Right ventricle myocardium superior (tissue), 1 donor: ENCODE data around the gene ELK4. TPM values are rescaled to one million over a fixed set of nuclear protein-coding genes. Genes with fewer than 3 reads are reported as not detected.

Experiments
- ATAC-seq: fragments of 200-7000 bp; cut with Tn5 transposase; one replicate; pipeline ENCODE4 v1.9.1; 2020; ENCODE audit warnings: mild to moderate bottlenecking; ENCODE audit not compliant: poor library complexity
- DNase-seq: peaks from one replicate; pipeline ENCODE4 v3.0.0-alpha.2; 2020
- intact Hi-C: fragments of 100-400 bp; cut with DNase I; formaldehyde crosslinking; loops from one replicate; pipeline ENCODE4 v1.11.2; 2022
- total RNA-seq: library from RNA; stranded (reverse); fragmentation: NEBNext Ultra II Directional; extraction: Animal tissue kit (Norgen Biotek cat#: 25700); gene quantifications from one replicate; pipeline ENCODE4 v1.2.1, GENCODE V29; 2021
- donor health status: DM: no; HTN: yes; CAD: no; lungs with severe emphysema.

Gene ELK4
- total RNA-seq, 1 donor from 2014 or later = 31.1 TPM

GRCh38 chr1:205577874-205578658, 53.7 kb downstream of the ELK4 start:
- ATAC-seq (no peak), DNase-seq (no peak)
- intact Hi-C loops = no loop called here

GRCh38 chr1:205576805-205577761, 54.7 kb downstream of the ELK4 start:
- ATAC-seq (no peak), DNase-seq (no peak)
- intact Hi-C loops = no loop called here

- DNase-seq = no peak
Measured at GRCh38 chr1:205576011-205576410, 55.8 kb downstream of the ELK4 start.

GRCh38 chr1:205575294-205575885, 56.4 kb downstream of the ELK4 start:
- intact Hi-C loops = no loop called here
- DNase-seq = no peak

More at GRCh38 chr1:205576011-205576410, 55.8 kb downstream of the ELK4 start:
- no peak for ATAC-seq
- intact Hi-C loops = no loop called here

GRCh38 chr1:205572421-205572820, 59.4 kb downstream of the ELK4 start:
- ATAC-seq = no peak
- no peak for DNase-seq
- intact Hi-C loops = no loop called here

More at GRCh38 chr1:205575294-205575885, 56.4 kb downstream of the ELK4 start:
- no peak for ATAC-seq

GRCh38 chr1:205571747-205572146, 60.1 kb downstream of the ELK4 start:
- DNase-seq = no peak
- ATAC-seq = no peak
- intact Hi-C loops = no loop called here

GRCh38 chr1:205570796-205571537, 60.8 kb downstream of the ELK4 start:
- ATAC-seq (no peak), DNase-seq (no peak)
- intact Hi-C loops = no loop called here

GRCh38 chr1:205570173-205570501, 61.7 kb downstream of the ELK4 start:
- DNase-seq = no peak
- intact Hi-C loops = no loop called here
- ATAC-seq = no peak

- intact Hi-C loops = no loop called here
- ATAC-seq (peak; percentile 27), DNase-seq (no peak)
Measured at GRCh38 chr1:205569411-205570172, 62.2 kb downstream of the ELK4 start.

- no peak for DNase-seq
- intact Hi-C loops = no loop called here
- peak; percentile 41 for ATAC-seq
Measured at GRCh38 chr1:205568469-205569361, 63.1 kb downstream of the ELK4 start.

GRCh38 chr1:205568135-205568468, 63.7 kb downstream of the ELK4 start:
- ATAC-seq = no peak

GRCh38 chr1:205567716-205568115, 64.1 kb downstream of the ELK4 start:
- no peak for ATAC-seq
- DNase-seq = no peak
- intact Hi-C loops = no loop called here

More at GRCh38 chr1:205568135-205568468, 63.7 kb downstream of the ELK4 start:
- DNase-seq = no peak
- intact Hi-C loops = no loop called here

- intact Hi-C loops = no loop called here
- DNase-seq = no peak
Measured at GRCh38 chr1:205565799-205566198, 66.0 kb downstream of the ELK4 start.

GRCh38 chr1:205563927-205564441, 67.8 kb downstream of the ELK4 start:
- intact Hi-C loops = no loop called here
- no peak for ATAC-seq

More at GRCh38 chr1:205565799-205566198, 66.0 kb downstream of the ELK4 start:
- ATAC-seq = no peak

GRCh38 chr1:205561501-205562203, 70.2 kb downstream of the ELK4 start:
- ATAC-seq (no peak), DNase-seq (no peak)
- intact Hi-C loops = no loop called here

More at GRCh38 chr1:205563927-205564441, 67.8 kb downstream of the ELK4 start:
- DNase-seq = no peak
